AG10803 (cell line): ENCODE results near the gene PROS1.

Experiments used
- DNase-seq: peaks from one replicate; pipeline ENCODE4 v3.0.0; 2010; ENCODE audit warnings: low read depth
- H3K4me3 ChIP-seq: 2 replicates; pipeline ENCODE4 v1.5.1; 2011; ENCODE audit warnings: mild to moderate bottlenecking, low read length, control low read depth
- TF ChIP-seq, protein P1 (sequence below): conservative IDR thresholded peaks from 2 replicates; pipeline ENCODE4 v1.5.1; 2011; ENCODE audit warnings: mild to moderate bottlenecking, low read length, control low read depth, inconsistent platforms

PROS1 gene

GRCh38 chr3:93973131-93974126 is at the start of gene PROS1:
Gene PROS1 (minus strand): TSS chr3:93973896. CDS start chr3:93973749, 147 bp downstream.
- TF ChIP-seq, protein P1, sequence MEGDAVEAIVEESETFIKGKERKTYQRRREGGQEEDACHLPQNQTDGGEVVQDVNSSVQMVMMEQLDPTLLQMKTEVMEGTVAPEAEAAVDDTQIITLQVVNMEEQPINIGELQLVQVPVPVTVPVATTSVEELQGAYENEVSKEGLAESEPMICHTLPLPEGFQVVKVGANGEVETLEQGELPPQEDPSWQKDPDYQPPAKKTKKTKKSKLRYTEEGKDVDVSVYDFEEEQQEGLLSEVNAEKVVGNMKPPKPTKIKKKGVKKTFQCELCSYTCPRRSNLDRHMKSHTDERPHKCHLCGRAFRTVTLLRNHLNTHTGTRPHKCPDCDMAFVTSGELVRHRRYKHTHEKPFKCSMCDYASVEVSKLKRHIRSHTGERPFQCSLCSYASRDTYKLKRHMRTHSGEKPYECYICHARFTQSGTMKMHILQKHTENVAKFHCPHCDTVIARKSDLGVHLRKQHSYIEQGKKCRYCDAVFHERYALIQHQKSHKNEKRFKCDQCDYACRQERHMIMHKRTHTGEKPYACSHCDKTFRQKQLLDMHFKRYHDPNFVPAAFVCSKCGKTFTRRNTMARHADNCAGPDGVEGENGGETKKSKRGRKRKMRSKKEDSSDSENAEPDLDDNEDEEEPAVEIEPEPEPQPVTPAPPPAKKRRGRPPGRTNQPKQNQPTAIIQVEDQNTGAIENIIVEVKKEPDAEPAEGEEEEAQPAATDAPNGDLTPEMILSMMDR = no peak; the same call in 1 of the 2 replicates
- H3K4me3 ChIP-seq = peak within 1 kb of the TSS; percentile 64
- peak; percentile 79 for DNase-seq

DNA sequence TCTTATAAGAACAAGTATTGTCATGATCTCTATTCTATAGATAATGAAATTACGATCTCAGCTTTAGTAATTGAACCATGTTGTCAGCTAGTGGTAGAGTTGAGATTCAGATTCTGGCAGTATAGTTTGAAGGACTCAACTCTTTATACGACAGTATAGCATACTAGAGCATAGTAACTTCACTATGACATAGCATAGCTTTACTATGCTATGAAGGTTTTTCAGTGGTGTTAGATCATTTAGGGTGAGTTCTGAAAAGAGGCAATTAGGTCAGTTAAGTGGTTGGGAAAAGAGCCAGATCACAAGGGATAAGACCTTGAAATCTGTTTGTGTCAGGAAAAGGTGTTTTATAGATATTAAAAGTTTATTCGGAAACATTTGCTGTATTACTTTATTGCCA is 46.6 kb upstream of the PROS1 start:
- no peak overlapping the region for H3K4me3 ChIP-seq
- no peak for DNase-seq
- TF ChIP-seq, protein P1 = no peak

- H3K4me3 ChIP-seq = no peak overlapping the region
- TF ChIP-seq, protein P1 = no peak
- no peak for DNase-seq
Observed at GRCh38 chr3:94019659-94020058, 46.0 kb upstream of the PROS1 start.

DNA sequence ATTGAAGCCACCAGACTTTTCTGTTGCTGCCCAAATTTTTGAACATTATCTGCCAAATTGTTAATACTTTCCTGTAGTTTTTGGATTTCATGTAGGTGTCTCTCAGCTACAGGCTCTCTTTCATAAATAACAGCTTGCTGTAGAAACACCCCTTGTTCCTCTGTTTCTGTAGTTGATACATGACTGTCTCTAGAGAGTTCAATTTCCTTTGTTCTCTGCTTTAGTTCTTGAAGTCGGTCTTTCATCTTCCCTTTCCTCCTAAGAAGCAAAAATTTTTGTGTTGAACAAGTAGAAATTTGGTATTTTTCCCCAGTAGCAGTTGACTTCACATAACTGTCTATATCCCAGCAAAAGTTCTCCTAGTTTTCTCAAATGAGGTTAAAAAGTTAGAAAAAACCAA is 41.3 kb upstream of the PROS1 start:
- TF ChIP-seq, protein P1 = no peak
- no peak overlapping the region for H3K4me3 ChIP-seq
- DNase-seq = no peak

- no peak overlapping the region for H3K4me3 ChIP-seq
- no peak for DNase-seq
- TF ChIP-seq, protein P1 = no peak
Observed at GRCh38 chr3:94012185-94012584, 38.5 kb upstream of the PROS1 start.

DNA sequence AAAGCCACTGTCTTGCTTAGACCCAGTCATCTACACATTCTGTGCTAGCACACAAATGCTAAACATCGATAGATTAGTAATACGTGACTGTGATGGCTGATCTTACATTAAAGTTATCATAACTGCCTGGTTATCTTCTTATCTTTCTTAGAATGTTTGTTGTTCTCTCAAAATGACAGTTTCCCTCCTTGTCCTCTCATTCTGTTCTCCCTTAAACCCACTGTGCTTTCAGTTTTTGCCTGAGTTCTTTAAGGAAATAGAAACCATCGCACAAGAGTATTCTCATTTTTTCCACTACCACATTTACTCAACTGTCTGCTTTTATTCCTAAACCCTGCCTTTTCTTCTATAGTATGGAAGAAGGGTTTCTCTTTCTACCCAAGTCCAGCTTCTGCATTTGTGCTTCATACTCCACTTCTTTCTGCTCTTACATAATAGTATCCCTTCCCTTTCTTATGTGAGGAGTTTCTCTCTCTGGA is 37.6 kb upstream of the PROS1 start:
- no peak for DNase-seq
- TF ChIP-seq, protein P1 = no peak
- no peak overlapping the region for H3K4me3 ChIP-seq

- no peak for DNase-seq
- TF ChIP-seq, protein P1 = no peak
- no peak overlapping the region for H3K4me3 ChIP-seq
Observed at GRCh38 chr3:94009608-94010007, 35.9 kb upstream of the PROS1 start.
